Cardiac muscle cell (in vitro differentiated cells and primary cell): ENCODE results near the gene UBE2E3. TPM values are rescaled to one million over a fixed set of nuclear protein-coding genes. Genes with fewer than 3 reads are reported as not detected.
"Not testable (repeated sequence)": the region's sequence is repeated elsewhere in the genome, so short reads cannot be mapped to it uniquely, and the experiment has no call there.

ENCODE experiments used
- DNase-seq, 2 donors: peaks; one replicate each; pipeline versions ENCODE4 v3.0.0 to v3.0.0-alpha.2; 2010 to 2017; ENCODE audit warnings: low read depth in 1 of 2, low spot score in 1 of 2
- H3K27ac ChIP-seq: fragments of 200-600 bp; sonication (generic); 2 replicates; pipeline ENCODE4 v1.5.1; 2016
- H3K27me3 ChIP-seq: fragments of 200-600 bp; sonication (generic); 2 replicates; pipeline ENCODE4 v1.6.0; 2016; ENCODE audit warnings: control low read depth
- H3K36me3 ChIP-seq: fragments of 200-600 bp; sonication (generic); 2 replicates; pipeline ENCODE4 v1.5.1; 2016; ENCODE audit warnings: control low read depth
- H3K4me1 ChIP-seq: fragments of 200-600 bp; sonication (generic); 2 replicates; pipeline ENCODE4 v1.8.1; 2017; ENCODE audit warnings: low read depth, mild to moderate bottlenecking, mixed run types
- H3K4me3 ChIP-seq: fragments of 200-600 bp; sonication (generic); 2 replicates; pipeline ENCODE4 v1.5.1; 2016; ENCODE audit warnings: mild to moderate bottlenecking
- H3K9me3 ChIP-seq: fragments of 200-600 bp; sonication (generic); 2 replicates; pipeline ENCODE4 v1.5.1; 2017; ENCODE audit warnings: low read depth, mild to moderate bottlenecking, control low read depth
- polyA plus RNA-seq: library from polyadenylated mRNA; unstranded; fragments of >200 nt; fragmentation: Nextera tagmentation; extraction: Ambion mirVana; gene quantifications from 2 replicates; pipeline ENCODE4 v1.2.1, GENCODE V29; 2016
- total RNA-seq: library from RNA; depleted of rRNA; stranded (reverse); fragments of >200 nt; gene quantifications from 2 replicates; pipeline ENCODE4 v1.2.3, GENCODE V29; 2016
- TF ChIP-seq, protein P1 (sequence below): IDR thresholded peaks from 2 replicates; pipeline ENCODE4 v1.5.1; 2012; ENCODE audit warnings: low read depth, mild to moderate bottlenecking, low read length

The UBE2E3 gene
- total and polyA plus RNA-seq, 2 experiments from 2014 or later = 128 to 202 TPM

DNA sequence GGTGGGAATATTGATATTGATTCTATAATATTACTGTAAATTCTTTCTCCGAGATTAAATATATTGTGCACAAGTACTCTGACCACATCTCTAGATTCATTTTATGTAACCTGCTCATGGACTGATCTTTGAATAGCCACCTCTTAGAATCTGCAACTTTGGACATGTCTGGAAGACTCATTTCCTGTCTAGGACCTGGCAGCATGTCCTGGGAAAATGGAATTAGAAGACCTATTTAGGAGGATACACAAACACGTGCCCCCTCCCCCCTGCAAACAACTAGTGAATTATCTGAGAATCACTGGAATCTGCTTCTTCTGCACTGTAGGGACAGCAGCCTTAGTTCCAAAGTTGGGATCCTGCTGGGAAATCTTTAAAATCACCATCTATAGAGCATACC is 94.1 kb downstream of the UBE2E3 start:
- no peaks in the 10 kb centered on the region for H3K36me3 ChIP-seq
- H3K27ac ChIP-seq = no peak overlapping the region
- H3K4me1 ChIP-seq = peaks cover 11% of the 10 kb centered on the region
- TF ChIP-seq, protein P1, sequence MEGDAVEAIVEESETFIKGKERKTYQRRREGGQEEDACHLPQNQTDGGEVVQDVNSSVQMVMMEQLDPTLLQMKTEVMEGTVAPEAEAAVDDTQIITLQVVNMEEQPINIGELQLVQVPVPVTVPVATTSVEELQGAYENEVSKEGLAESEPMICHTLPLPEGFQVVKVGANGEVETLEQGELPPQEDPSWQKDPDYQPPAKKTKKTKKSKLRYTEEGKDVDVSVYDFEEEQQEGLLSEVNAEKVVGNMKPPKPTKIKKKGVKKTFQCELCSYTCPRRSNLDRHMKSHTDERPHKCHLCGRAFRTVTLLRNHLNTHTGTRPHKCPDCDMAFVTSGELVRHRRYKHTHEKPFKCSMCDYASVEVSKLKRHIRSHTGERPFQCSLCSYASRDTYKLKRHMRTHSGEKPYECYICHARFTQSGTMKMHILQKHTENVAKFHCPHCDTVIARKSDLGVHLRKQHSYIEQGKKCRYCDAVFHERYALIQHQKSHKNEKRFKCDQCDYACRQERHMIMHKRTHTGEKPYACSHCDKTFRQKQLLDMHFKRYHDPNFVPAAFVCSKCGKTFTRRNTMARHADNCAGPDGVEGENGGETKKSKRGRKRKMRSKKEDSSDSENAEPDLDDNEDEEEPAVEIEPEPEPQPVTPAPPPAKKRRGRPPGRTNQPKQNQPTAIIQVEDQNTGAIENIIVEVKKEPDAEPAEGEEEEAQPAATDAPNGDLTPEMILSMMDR = no peak
- DNase-seq = no peak
- H3K27me3 ChIP-seq = no peaks in the 10 kb centered on the region
- no peak overlapping the region for H3K4me3 ChIP-seq
- H3K9me3 ChIP-seq = no peaks in the 10 kb centered on the region

DNA sequence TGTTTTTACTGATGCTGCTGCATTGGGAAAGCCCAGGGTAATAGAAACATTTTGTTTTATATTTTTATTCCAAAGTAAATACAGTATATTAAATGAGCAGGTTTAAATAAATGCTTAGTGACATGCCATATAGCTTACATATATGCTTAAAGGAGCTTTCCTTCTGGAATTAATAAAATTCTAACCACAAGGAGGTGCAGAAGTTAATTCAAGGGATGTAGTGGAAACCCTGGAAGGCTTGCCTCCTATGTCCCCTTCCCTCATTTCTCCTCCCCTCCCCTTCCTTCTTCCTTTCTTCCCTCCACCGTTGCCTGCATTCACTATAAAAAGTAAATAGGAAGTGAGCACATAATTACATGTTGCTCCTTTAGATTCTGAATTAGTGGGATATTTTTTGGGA is 96.3 kb downstream of the UBE2E3 start:
- Histone ChIP-seq H3K4me3 (no peak overlapping the region), H3K27ac (no peak overlapping the region), H3K4me1 (no peaks in the 10 kb centered on the region), H3K9me3 (no peaks in the 10 kb centered on the region), H3K27me3 (no peaks in the 10 kb centered on the region), H3K36me3 (no peaks in the 10 kb centered on the region)
- no peak for DNase-seq
- TF ChIP-seq, protein P1 = no peak

DNA sequence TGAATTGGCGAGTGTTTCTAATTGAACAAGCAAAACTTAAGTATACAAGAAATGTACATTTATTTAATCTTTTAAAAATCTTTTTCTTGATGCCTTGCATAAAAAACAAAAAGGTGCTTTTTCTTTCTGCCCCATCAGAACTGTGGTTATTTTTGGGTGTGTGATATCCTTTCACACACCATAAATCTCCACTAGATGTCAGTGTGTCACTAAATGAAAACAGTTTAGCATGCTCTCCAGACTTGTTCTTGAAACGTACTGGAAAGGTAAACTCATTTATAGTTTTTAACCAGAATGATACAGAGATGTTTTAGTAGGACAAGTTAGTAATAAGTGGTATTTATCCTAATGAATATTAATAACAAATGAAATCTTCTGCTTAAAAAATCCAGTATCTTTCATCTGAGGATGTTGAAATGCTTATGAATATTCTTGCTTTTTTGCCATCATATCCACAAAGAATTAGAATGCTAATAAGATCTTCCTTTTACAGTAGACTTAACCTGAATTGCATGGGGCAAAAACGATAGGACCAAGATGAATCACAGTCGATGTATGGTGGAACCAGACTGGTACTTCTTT is 96.8 kb downstream of the UBE2E3 start:
- Histone ChIP-seq H3K36me3 (no peaks in the 10 kb centered on the region), H3K4me3 (no peak overlapping the region), H3K27me3 (no peaks in the 10 kb centered on the region), H3K9me3 (no peaks in the 10 kb centered on the region), H3K4me1 (no peaks in the 10 kb centered on the region), H3K27ac (no peak overlapping the region)
- peak; percentile 70 for DNase-seq
- TF ChIP-seq, protein P1 = peak; percentile 70

DNA sequence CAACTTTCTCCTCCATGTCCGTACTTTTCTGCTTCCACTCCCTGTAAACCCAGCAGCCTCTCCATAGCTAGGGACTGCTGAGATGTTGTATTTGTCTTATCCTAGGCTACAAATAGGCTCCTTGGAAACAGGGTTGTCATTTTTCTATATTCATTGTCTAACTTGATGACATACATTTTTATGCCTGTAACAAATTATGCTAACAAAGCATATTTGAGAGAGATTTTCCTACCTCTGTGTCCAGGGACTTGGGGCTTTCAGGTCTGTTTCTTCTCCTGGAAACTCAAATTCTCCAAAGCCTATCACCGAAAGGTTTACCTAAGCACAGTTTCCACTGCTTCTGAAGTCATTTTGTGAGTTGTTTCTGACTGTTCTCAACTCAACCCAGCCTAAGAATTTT is 102.7 kb downstream of the UBE2E3 start:
- TF ChIP-seq, protein P1 = no peak
- H3K36me3 ChIP-seq = no peaks in the 10 kb centered on the region
- H3K4me1 ChIP-seq = no peaks in the 10 kb centered on the region
- DNase-seq = no peak
- H3K9me3 ChIP-seq = no peaks in the 10 kb centered on the region
- H3K27me3 ChIP-seq = no peaks in the 10 kb centered on the region
- no peak overlapping the region for H3K4me3 ChIP-seq
- H3K27ac ChIP-seq = no peak overlapping the region

DNA sequence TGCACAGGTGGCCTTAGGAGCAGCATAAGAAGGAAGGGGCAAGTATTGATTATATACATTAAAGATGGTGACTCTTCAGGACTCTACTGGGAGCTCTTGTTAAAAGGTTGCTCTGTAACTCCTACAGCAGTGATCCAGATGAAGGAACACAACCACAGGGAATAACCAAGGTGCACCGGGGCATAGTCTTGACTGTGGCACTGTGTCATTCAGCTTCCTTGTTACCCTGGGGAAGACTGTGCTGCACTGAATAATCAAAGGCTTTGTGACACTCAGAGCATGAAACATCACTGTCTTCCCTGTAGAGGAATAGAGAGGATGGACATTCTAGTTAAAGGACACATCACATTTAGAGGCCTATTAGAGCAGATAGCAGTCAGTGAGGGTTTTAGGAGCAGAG is 105.3 kb downstream of the UBE2E3 start:
- Histone ChIP-seq H3K9me3 (no peaks in the 10 kb centered on the region), H3K27ac (no peak overlapping the region), H3K27me3 (no peaks in the 10 kb centered on the region), H3K4me1 (no peaks in the 10 kb centered on the region), H3K36me3 (no peaks in the 10 kb centered on the region), H3K4me3 (no peak overlapping the region)
- no peak for DNase-seq
- TF ChIP-seq, protein P1 = no peak

DNA sequence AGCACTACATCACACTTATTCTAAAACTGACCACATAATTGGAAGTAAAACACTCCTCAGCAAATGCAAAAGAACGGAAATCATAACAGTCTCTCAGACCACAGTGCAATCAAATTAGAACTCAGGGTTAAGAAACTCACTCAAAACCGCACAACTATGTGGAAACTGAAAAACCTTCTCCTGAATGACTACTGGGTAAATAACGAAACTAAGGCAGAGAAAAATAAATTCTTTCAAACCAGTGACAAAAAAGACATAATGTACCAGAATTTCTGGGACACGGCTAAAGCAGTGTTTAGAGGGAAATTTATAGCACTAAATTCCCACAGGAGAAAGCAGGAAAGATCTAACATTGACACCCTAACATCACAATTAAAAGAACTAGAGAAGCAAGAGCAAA is 111.5 kb downstream of the UBE2E3 start:
- H3K27ac ChIP-seq, H3K4me3 ChIP-seq, H3K27me3 ChIP-seq, DNase-seq, H3K36me3 ChIP-seq, H3K4me1 ChIP-seq, H3K9me3 ChIP-seq: not testable (repeated sequence)
